NCI-H2107 treated with DMSO at 0.1 percent for 48 hours (cell line): ENCODE measurements around the gene GNPDA2.

Experiments used
- DNase-seq: peaks from one replicate; lab custom pipeline; 2025; ENCODE audit not compliant: unreplicated experiment; lab: John Stamatoyannopoulos, UW

Gene GNPDA2

GRCh38 chr4:44679060-44679459 lies 47.3 kb downstream of the GNPDA2 start:
- no peak for DNase-seq

GRCh38 chr4:44678094-44679041 lies 48.0 kb downstream of the GNPDA2 start, which contains the start of gene GUF1:
Gene GUF1 (plus strand): TSS chr4:44678420. CDS start chr4:44678623, 203 bp downstream.
- peak; percentile 35 for DNase-seq

GRCh38 chr4:44675366-44675765 lies 51.0 kb downstream of the GNPDA2 start:
- no peak for DNase-seq

DNA sequence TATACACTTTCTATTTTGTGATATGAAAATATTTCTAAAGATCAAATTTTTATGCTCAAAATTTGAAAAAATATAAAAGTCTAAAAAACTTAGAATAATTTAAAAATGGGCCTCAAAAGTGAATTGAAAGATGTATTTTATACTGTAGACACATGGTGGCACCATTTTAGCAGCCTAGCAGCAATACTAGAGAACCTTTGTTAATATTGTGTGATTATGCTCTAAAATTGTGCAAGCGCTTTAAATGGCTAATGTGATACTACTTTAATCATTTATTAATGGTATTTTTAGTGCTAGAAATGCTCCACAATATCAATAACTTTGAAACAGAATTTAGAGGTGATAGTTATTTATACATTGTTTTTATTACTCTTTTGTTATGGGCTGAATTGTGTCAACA lies 51.9 kb downstream of the GNPDA2 start:
- DNase-seq = no peak

DNA sequence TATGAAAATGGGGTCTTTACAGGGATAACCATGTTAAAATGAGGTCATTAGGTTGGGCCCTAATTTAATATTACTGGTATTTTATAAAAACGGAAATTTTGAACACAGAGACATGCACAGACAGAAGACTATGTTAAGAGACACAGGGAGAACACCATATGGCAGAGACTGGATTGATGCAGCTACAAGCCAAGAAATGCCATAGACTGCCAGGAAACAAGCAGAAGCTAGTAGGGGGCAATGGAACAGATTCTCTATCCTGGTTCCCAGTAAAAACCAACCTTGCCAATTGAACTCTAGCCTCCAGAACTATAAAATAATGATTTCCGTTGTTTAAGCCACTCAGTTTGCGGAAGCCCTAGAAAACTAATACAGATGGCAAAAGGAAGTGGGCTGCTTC lies 54.7 kb downstream of the GNPDA2 start:
- no peak for DNase-seq

- no peak for DNase-seq
Measured at GRCh38 chr4:44670506-44671199, 55.7 kb downstream of the GNPDA2 start.

DNA sequence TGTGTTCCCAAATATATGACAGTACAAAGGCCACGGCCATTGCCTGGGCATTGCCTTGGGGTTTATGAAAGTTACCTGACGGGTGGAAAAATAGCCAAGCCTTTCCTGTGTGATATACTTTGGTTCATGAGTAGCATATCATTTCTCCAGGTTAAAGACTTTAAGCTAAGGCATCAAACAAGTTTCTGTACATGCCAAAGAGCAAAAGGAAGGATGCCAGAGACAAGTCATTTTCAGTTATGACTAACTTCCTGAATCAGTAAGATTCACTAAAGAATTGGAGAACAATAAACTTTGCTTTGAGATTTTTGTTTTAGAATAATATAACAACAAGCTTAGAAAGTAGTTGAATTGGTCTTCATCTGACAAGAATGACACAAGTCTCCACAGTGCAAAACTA lies 57.8 kb downstream of the GNPDA2 start:
- no peak for DNase-seq

- DNase-seq = no peak
Measured at GRCh38 chr4:44663539-44664263, 62.7 kb downstream of the GNPDA2 start.

DNA sequence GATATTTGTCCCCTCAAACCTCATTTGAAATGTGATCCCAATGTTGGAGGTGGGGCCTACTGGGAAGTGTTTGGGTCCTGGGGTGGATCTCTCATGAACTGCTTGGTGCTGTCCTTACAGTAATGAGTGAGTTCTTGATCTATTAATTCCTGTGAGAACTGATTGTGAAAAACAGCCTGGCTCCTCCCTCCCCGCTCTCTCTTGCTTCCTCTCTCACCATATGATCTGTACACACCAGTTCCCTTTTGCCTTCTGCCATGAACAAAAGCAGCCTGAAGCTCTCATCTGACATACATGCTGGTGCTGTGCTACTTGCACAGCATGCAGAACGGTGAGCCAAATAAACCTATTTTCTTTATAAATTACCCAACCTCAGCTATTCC lies 63.7 kb downstream of the GNPDA2 start:
- no peak for DNase-seq

GRCh38 chr4:44661940-44662622 lies 64.3 kb downstream of the GNPDA2 start:
- no peak for DNase-seq

DNA sequence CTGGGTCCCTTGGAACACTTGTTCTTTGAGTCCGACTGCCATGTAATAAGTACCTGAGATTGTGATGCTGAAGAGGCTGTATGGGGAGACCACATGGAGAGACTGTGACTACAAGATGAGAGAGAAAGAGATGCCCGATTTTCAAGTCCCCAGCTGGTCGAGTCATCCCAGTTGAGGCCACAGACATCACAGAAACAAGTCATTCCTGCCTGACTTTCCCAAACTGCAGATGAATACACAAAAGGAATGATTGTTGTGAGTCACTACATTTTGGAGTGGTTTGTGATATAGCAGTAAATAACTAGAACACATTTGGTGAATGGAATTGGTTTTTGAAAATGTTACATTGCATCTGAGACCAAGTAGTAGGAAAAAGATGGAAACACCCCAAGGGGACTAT lies 66.0 kb downstream of the GNPDA2 start:
- DNase-seq = no peak

DNA sequence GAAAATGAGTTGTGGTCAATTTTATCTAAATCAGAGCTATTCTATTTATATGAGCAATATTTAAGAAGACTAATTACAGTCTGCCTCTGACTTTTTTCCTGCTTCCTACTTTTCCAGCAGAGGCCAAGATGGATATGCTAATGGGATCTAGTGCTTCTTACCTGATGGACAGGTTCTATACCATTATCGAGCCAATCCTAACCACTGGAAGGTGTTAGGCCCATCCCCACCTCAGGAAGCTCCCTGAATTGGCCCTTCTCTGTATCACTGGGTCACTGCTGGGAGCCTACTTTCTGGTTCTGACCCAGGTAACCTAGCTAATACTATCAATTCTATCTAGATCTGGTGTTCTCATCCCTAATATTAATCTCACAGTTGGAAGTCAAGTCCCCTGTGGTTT lies 74.4 kb downstream of the GNPDA2 start:
- no peak for DNase-seq
